Heart right ventricle (tissue), 16 donors: ENCODE data around the gene RRAS. TPM values are rescaled to one million over a fixed set of nuclear protein-coding genes. Genes with fewer than 3 reads are reported as not detected.

Experiments
- ATAC-seq, 8 donors: fragments of 200-7000 bp; cut with Tn5 transposase; one replicate each; pipeline ENCODE4 v1.9.1; 2020; ENCODE audit warnings: mild to moderate bottlenecking in 8 of 8, moderate library complexity in 8 of 8, moderate number of reproducible peaks in 1 of 8
- DNase-seq, 2 donors: peaks; one replicate each; pipeline ENCODE4 v3.0.0-alpha.2; 2020
- H3K27ac ChIP-seq, 10 donors: fragments of 200-600 bp; sonication (generic) in 2 of 10; one replicate each; pipeline versions ENCODE4 v1.5.0 to v1.8.0; 2020 to 2022; ENCODE audit warnings: mild to moderate bottlenecking in 3 of 10
- H3K27me3 ChIP-seq, 7 donors: fragments of 200-600 bp; one replicate each; pipeline ENCODE4 v1.8.0; 2021 to 2022; ENCODE audit warnings: mild to moderate bottlenecking in 2 of 7
- H3K36me3 ChIP-seq, 9 donors: fragments of 200-600 bp; sonication (generic) in 1 of 9; one replicate each; pipeline versions ENCODE4 v1.5.0 to v1.8.0; 2020 to 2022; ENCODE audit warnings: mild to moderate bottlenecking in 2 of 9
- H3K4me1 ChIP-seq, 9 donors: fragments of 200-600 bp; sonication (generic) in 1 of 9; one replicate each; pipeline versions ENCODE4 v1.5.0 to v1.8.0; 2020 to 2022; ENCODE audit warnings: mild to moderate bottlenecking in 4 of 9
- H3K4me3 ChIP-seq, 10 donors: fragments of 200-600 bp; sonication (generic) in 2 of 10; one replicate each; pipeline versions ENCODE4 v1.5.0 to v1.8.0; 2020 to 2022; ENCODE audit warnings: mild to moderate bottlenecking in 7 of 10, moderate library complexity in 2 of 10
- H3K9me3 ChIP-seq, 11 donors: fragments of 200-600 bp in 10 of 11; sonication (generic) in 2 of 11; one replicate each; pipeline versions ENCODE4 v1.5.0 to v1.8.0; 2013 to 2022; ENCODE audit warnings: mild to moderate bottlenecking in 2 of 11, control low read depth in 1 of 11, moderate library complexity in 1 of 11
- CTCF ChIP-seq, 9 donors: fragments of 200-600 bp; sonication (generic) in 2 of 9; IDR thresholded peaks; one replicate each; pipeline versions ENCODE4 v1.5.0 to v1.8.0; 2021 to 2022; ENCODE audit warnings: antibody characterized with exemption in 9 of 9, mild to moderate bottlenecking in 5 of 9, moderate library complexity in 1 of 9
- WGBS, 2 donors: extraction: QIAGEN DNeasy Blood & Tissue Kit; methylation state at CpG; one replicate each; pipeline ENCODE4 v1.1.7; 2013; ENCODE audit warnings: inconsistent platforms in 1 of 2; 5-methylcytosine and 5-hydroxymethylcytosine counted together
- intact Hi-C, 10 donors: fragments of 100-400 bp; cut with DNase I; formaldehyde crosslinking; loops; one replicate each; pipeline versions ENCODE4 v1.11.1 to v1.14.2; 2022
- polyA plus RNA-seq, 2 donors: library from polyadenylated mRNA; stranded (reverse); fragments of 200-250 nt; gene quantifications; one replicate each; pipeline ENCODE4 v1.2.3, GENCODE V29; 2013
- total RNA-seq, 10 donors: library from RNA; stranded (reverse); fragmentation: NEBNext Ultra II Directional in 3 of 10; extraction: Animal tissue kit (Norgen Biotek cat#: 25700) in 3 of 10; gene quantifications; one replicate each; pipeline versions ENCODE4 v1.2.1 to v1.2.4, GENCODE V29; 2021 to 2023
- donor health status: Arrhythmogenic right ventricular cardiomyopathy.
- donor health status: ischemic (EF 13 %, LVEDD 7.1; RV severe dilation, severe dysfunction).
- donor health status: healthy with polysubstance abuse.
- donor health status: DM: no; HTN: yes; CAD: no.
- donor health status: DM: no; HTN: no; CAD: no.
- donor health status: ischemic (EF 25% LVEDD 6.9; RV normal size, moderate dysfunction).
- donor health status: ischemic (EF 25% LVEDD 5.7; RV mildly dilated, moderate dysfunction).
- donor health status: healthy.
- donor health status: DM: yes; HTN: yes; CAD: no.
- donor health status: Ischemic cardiomyopathy.
- donor health status: ischemic (EF 35%, LVEDD 5.7; RV mildly dilated, moderate dysfunction).
- donor health status: nonischemic (EF 11% LVEDD 7.7; RV severe dilation, severe dysfunction).
- donor health status: DM: yes; HTN: yes; CAD: no.
- donor health status: PGD.
- donor health status: ischemic (EF 29% LVEDD 5.4; RV normal size, mild dysfunction).
- donor health status: nonischemic (EF 23%, LVEDD 6.1; RV moderate dilation, normal function).

The RRAS gene
- total and polyA plus RNA-seq, 12 donors: 90.4 to 215 (median 117) TPM

- Histone ChIP-seq H3K27me3 (no peaks in the 10 kb centered on the region), H3K27ac (peak within 1 kb of the TSS; percentile 82 to 98 (median 92)), H3K4me1 (peaks cover 6 to 37% (median 22%) of the 10 kb centered on the region in 9 donors), H3K9me3 (no peaks in the 10 kb centered on the region), H3K4me3 (peak within 1 kb of the TSS; percentile 65 to 89 (median 81)), H3K36me3 (peaks cover 0 to 28% (median 14%) of the 10 kb centered on the region in 9 donors)
- ATAC-seq (peak; percentile 35 to 84 (median 74)), DNase-seq (peak; percentile 65 to 68)
- peak in 1 of 9 donors; percentile 7 for TF ChIP-seq CTCF (IDR thresholded peaks at IDR 0.05)
- intact Hi-C loops: loop anchor here in 8 of 10 donors (1.0 to 10.0 kb wide), 8 partner anchors 46 to 86 kb away; partner anchors contain the start of genes BCL2L12 (in 3 of the 8), IRF3 (in 3 of the 8), PRMT1 (in 3 of the 8) and RRAS (in 3 of the 8)
- whole genome bisulfite sequencing, 2 donors: 1% methylated on average over 26 to 57 of the region's 66 CpGs
Observed at GRCh38 chr19:49590971-49591730, 48.8 kb downstream of the RRAS start, which contains the start of gene PRR12. TSS of gene PRR12 (plus strand) at chr19:49591182. CDS start at chr19:49591655, 473 bp downstream.

GRCh38 chr19:49590071-49590970, 49.6 kb downstream of the RRAS start:
- intact Hi-C loops: loop anchor here in 8 of 10 donors (1.0 to 10.0 kb wide), 8 partner anchors 47 to 87 kb away; partner anchors contain the start of genes BCL2L12 (in 3 of the 8), IRF3 (in 3 of the 8), PRMT1 (in 3 of the 8) and RRAS (in 3 of the 8)
- Histone ChIP-seq H3K27ac (peak overlapping the region; percentile 76 to 98 (median 92)), H3K27me3 (no peaks in the 10 kb centered on the region), H3K4me1 (peaks cover 6 to 37% (median 22%) of the 10 kb centered on the region in 9 donors), H3K9me3 (no peaks in the 10 kb centered on the region), H3K36me3 (peaks cover 0 to 20% (median 11%) of the 10 kb centered on the region in 9 donors), H3K4me3 (peak overlapping the region; percentile 65 to 89 (median 81))
- TF ChIP-seq CTCF (IDR thresholded peaks at IDR 0.05): peak in 3 of 9 donors; percentile 10 to 25 (median 25)
- peak; percentile 94 to 95 for DNase-seq
- peak; percentile 79 to 91 (median 88) for ATAC-seq
- 0% methylated on average over 58 of the region's 58 CpGs for WGBS, 2 donors

GRCh38 chr19:49589502-49589905, 50.4 kb downstream of the RRAS start:
- 61 to 70% methylated on average over 5 of the region's 5 CpGs for WGBS, 2 donors
- H3K27me3 ChIP-seq: no peaks in the 10 kb centered on the region
- peak overlapping the region in 4 of 10 donors; percentile 74 to 86 (median 82) for H3K4me3 ChIP-seq
- DNase-seq (no peak), ATAC-seq (no peak)
- peak overlapping the region in 9 of 10 donors; percentile 85 to 98 (median 92) for H3K27ac ChIP-seq
- TF ChIP-seq CTCF (IDR thresholded peaks at IDR 0.05): no peak
- H3K36me3 ChIP-seq: peaks cover 0 to 11% (median 7%) of the 10 kb centered on the region in 9 donors
- no peaks in the 10 kb centered on the region for H3K9me3 ChIP-seq
- intact Hi-C loops: loop anchor here in 1 of 10 donors (10.0 kb wide), 1 partner anchor 85 kb away; the partner anchor contains the start of gene PRMT1
- H3K4me1 ChIP-seq: peaks cover 6 to 37% (median 21%) of the 10 kb centered on the region in 9 donors
